ENCODE data around the gene UQCRH. TPM values are rescaled to one million over a fixed set of nuclear protein-coding genes. Genes with fewer than 3 reads are reported as not detected.

The UQCRH gene
- 600 TPM for polyA plus RNA-seq (2013, experiment 1 of 2)
- polyA plus RNA-seq (2013, experiment 2 of 2) = 598 TPM

DNA sequence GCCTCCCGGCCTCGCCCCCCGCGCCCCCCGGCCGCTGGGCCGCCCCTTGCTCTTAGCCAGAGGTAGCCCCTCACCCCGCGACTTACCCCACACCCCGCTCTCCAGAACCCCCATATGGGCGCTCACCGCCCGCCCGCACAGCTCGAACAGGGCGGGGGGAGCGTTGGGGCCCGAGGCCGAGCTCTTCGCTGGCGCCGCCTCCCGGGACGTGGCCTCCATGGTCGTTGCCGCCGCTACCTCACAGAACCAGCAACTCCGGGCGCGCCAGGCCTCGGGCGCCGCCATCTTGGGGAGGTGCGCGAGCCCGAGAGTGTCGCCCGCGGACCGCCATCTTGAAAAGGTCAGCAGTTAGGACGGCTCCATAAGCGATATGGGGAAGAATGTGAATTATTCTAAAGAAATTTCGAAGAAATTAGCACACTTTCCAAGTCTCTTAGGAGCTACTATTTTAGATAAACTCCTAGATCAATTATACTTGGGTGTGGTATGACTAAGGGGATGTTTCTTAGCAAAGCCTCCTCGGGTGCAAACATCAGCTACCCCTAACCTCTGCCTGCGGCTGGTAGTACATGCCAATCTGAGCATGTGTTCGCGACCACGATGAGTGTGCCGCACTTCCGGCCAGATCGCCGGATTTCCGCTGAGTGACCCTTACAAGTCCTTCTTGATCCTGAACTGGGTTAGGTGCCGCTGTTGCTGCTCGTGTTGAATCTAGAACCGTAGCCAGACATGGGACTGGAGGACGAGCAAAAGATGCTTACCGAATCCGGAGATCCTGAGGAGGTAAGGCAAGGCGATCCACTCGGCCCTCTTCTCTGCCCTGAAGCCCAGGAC is at the start of gene UQCRH, which contains the start of gene LRRC41:
Gene UQCRH, plus strand, starts transcription at position 661 of the 834 bp plus-strand sequence. Its CDS starts 69 bp downstream, at position 730.
Gene LRRC41, minus strand, starts transcription at position 579 of the 834 bp plus-strand sequence. Its CDS starts 294 bp downstream, at position 285.
- peak within 1 kb of the TSS; percentile 44 for H2AK5ac ChIP-seq (ENCODE audit: low read depth, low read length)
- H2BK120ac ChIP-seq (ENCODE audit: low read depth, low read length) = peak within 1 kb of the TSS; percentile 72
- peak within 1 kb of the TSS; percentile 98 for H3K4me2 ChIP-seq (ENCODE audit: insufficient read depth, low read length, poor library complexity, severe bottlenecking)
- H3K18ac ChIP-seq (ENCODE audit: low read length) = peak within 1 kb of the TSS; percentile 98
- no peaks in the 10 kb centered on the region for H3K27me3 ChIP-seq (ENCODE audit: control insufficient read depth in 3 of 3, insufficient read depth in 3 of 3, low read depth in 1 of 3, low read length in 3 of 3)
- WGBS, 2 donors (ENCODE audit: extremely low coverage in 2 of 2, insufficient read length in 2 of 2, insufficient replicate concordance in 1 of 2) = no CpG with 5 or more reads among the region's 61 CpGs
- H4K91ac ChIP-seq (ENCODE audit: low read depth, low read length, poor library complexity) = peak within 1 kb of the TSS; percentile 3
- H2BK12ac ChIP-seq (ENCODE audit: low read length) = peak within 1 kb of the TSS; percentile 16
- peaks cover 0 to 29% of the 10 kb centered on the region in 2 donors for H3K36me3 ChIP-seq (replicated peaks in 1 of 2; ENCODE audit: control insufficient read depth in 2 of 2, insufficient read depth in 2 of 2, low read length in 2 of 2)
- peaks cover 6% of the 10 kb centered on the region for H3K79me1 ChIP-seq (ENCODE audit: low read depth, low read length)
- H3K27ac ChIP-seq (replicated peaks; ENCODE audit: low read length) = peak within 1 kb of the TSS; percentile 86
- peak within 1 kb of the TSS; percentile 98 for H3K23ac ChIP-seq (ENCODE audit: low read depth, low read length, poor library complexity)
- H3K4ac ChIP-seq (ENCODE audit: low read length) = peak within 1 kb of the TSS; percentile 69
- H3K14ac ChIP-seq (ENCODE audit: low read length) = peak within 1 kb of the TSS; percentile 73
- peak within 1 kb of the TSS; percentile 98 for H2BK5ac ChIP-seq (ENCODE audit: low read length)
- no peaks in the 10 kb centered on the region for H3K9me3 ChIP-seq (replicated peaks in 1 of 2; ENCODE audit: control insufficient read depth in 2 of 2, insufficient read depth in 1 of 2, low read depth in 1 of 2, low read length in 2 of 2)
- H3K9ac ChIP-seq (ENCODE audit: low read depth, low read length, poor library complexity) = peak within 1 kb of the TSS; percentile 98
- peaks cover 10 to 12% of the 10 kb centered on the region in 2 donors for H3K4me1 ChIP-seq (ENCODE audit: control insufficient read depth in 2 of 2, insufficient read depth in 1 of 2, low read depth in 1 of 2, low read length in 2 of 2)
- H4K8ac ChIP-seq (ENCODE audit: low read depth, low read length) = no peak within 1 kb of the TSS
- peak within 1 kb of the TSS; percentile 83 for H2BK15ac ChIP-seq (ENCODE audit: low read length)
- peak; percentile 97 for DNase-seq (ENCODE audit: low spot score)
- H3K4me3 ChIP-seq (ENCODE audit: low read length in 2 of 2) = peak within 1 kb of the TSS; percentile 87 to 93
- peak within 1 kb of the TSS; percentile 86 for H2AFZ ChIP-seq (ENCODE audit: low read length)

GRCh38 chr1:46254668-46255067 is 48.8 kb upstream of the UQCRH start:
- H3K4me2 ChIP-seq (ENCODE audit: insufficient read depth, low read length, poor library complexity, severe bottlenecking) = no peak overlapping the region
- no CpG with 5 or more reads among the region's 5 CpGs for WGBS, 2 donors (ENCODE audit: extremely low coverage in 2 of 2, insufficient read length in 2 of 2, insufficient replicate concordance in 1 of 2)
- H2BK12ac ChIP-seq (ENCODE audit: low read length) = no peak overlapping the region
- no peak overlapping the region for H4K91ac ChIP-seq (ENCODE audit: low read depth, low read length, poor library complexity)
- H3K18ac ChIP-seq (ENCODE audit: low read length) = no peak overlapping the region
- no peak overlapping the region for H3K27ac ChIP-seq (replicated peaks; ENCODE audit: low read length)
- peaks cover 37 to 95% of the 10 kb centered on the region in 2 donors for H3K36me3 ChIP-seq (replicated peaks in 1 of 2; ENCODE audit: control insufficient read depth in 2 of 2, insufficient read depth in 2 of 2, low read length in 2 of 2)
- H3K79me1 ChIP-seq (ENCODE audit: low read depth, low read length) = no peaks in the 10 kb centered on the region
- H4K8ac ChIP-seq (ENCODE audit: low read depth, low read length) = no peak overlapping the region
- no peak overlapping the region for H2AK5ac ChIP-seq (ENCODE audit: low read depth, low read length)
- H3K4me1 ChIP-seq (ENCODE audit: control insufficient read depth in 2 of 2, insufficient read depth in 1 of 2, low read depth in 1 of 2, low read length in 2 of 2) = peaks cover 0 to 2% of the 10 kb centered on the region in 2 donors
- no peak overlapping the region for H3K4ac ChIP-seq (ENCODE audit: low read length)
- no peak for DNase-seq (ENCODE audit: low spot score)
- H2BK5ac ChIP-seq (ENCODE audit: low read length) = no peak overlapping the region
- no peaks in the 10 kb centered on the region for H3K27me3 ChIP-seq (ENCODE audit: control insufficient read depth in 3 of 3, insufficient read depth in 3 of 3, low read depth in 1 of 3, low read length in 3 of 3)
- no peak overlapping the region for H3K23ac ChIP-seq (ENCODE audit: low read depth, low read length, poor library complexity)
- no peak overlapping the region for H3K14ac ChIP-seq (ENCODE audit: low read length)
- no peak overlapping the region for H3K9ac ChIP-seq (ENCODE audit: low read depth, low read length, poor library complexity)
- no peak overlapping the region for H2AFZ ChIP-seq (ENCODE audit: low read length)
- H3K9me3 ChIP-seq (replicated peaks in 1 of 2; ENCODE audit: control insufficient read depth in 2 of 2, insufficient read depth in 1 of 2, low read depth in 1 of 2, low read length in 2 of 2) = no peaks in the 10 kb centered on the region
- no peak overlapping the region for H2BK15ac ChIP-seq (ENCODE audit: low read length)
- H3K4me3 ChIP-seq (ENCODE audit: low read length in 2 of 2) = no peak overlapping the region
- H2BK120ac ChIP-seq (ENCODE audit: low read depth, low read length) = no peak overlapping the region

- no peak overlapping the region for H3K18ac ChIP-seq (ENCODE audit: low read length)
- H3K9ac ChIP-seq (ENCODE audit: low read depth, low read length, poor library complexity) = no peak overlapping the region
- H2BK120ac ChIP-seq (ENCODE audit: low read depth, low read length) = no peak overlapping the region
- no peak overlapping the region for H4K91ac ChIP-seq (ENCODE audit: low read depth, low read length, poor library complexity)
- H2BK15ac ChIP-seq (ENCODE audit: low read length) = no peak overlapping the region
- H3K4ac ChIP-seq (ENCODE audit: low read length) = no peak overlapping the region
- no peak overlapping the region for H3K4me3 ChIP-seq (ENCODE audit: low read length in 2 of 2)
- peaks cover 45 to 96% of the 10 kb centered on the region in 2 donors for H3K36me3 ChIP-seq (replicated peaks in 1 of 2; ENCODE audit: control insufficient read depth in 2 of 2, insufficient read depth in 2 of 2, low read length in 2 of 2)
- no peak overlapping the region for H2AK5ac ChIP-seq (ENCODE audit: low read depth, low read length)
- H2AFZ ChIP-seq (ENCODE audit: low read length) = no peak overlapping the region
- H3K23ac ChIP-seq (ENCODE audit: low read depth, low read length, poor library complexity) = no peak overlapping the region
- H3K4me2 ChIP-seq (ENCODE audit: insufficient read depth, low read length, poor library complexity, severe bottlenecking) = no peak overlapping the region
- no peaks in the 10 kb centered on the region for H3K4me1 ChIP-seq (ENCODE audit: control insufficient read depth in 2 of 2, insufficient read depth in 1 of 2, low read depth in 1 of 2, low read length in 2 of 2)
- DNase-seq (ENCODE audit: low spot score) = no peak
- no CpG with 5 or more reads among the region's 2 CpGs for WGBS, 2 donors (ENCODE audit: extremely low coverage in 2 of 2, insufficient read length in 2 of 2, insufficient replicate concordance in 1 of 2)
- no peaks in the 10 kb centered on the region for H3K79me1 ChIP-seq (ENCODE audit: low read depth, low read length)
- H3K14ac ChIP-seq (ENCODE audit: low read length) = no peak overlapping the region
- H2BK5ac ChIP-seq (ENCODE audit: low read length) = no peak overlapping the region
- no peak overlapping the region for H2BK12ac ChIP-seq (ENCODE audit: low read length)
- H3K9me3 ChIP-seq (replicated peaks in 1 of 2; ENCODE audit: control insufficient read depth in 2 of 2, insufficient read depth in 1 of 2, low read depth in 1 of 2, low read length in 2 of 2) = no peaks in the 10 kb centered on the region
- H3K27ac ChIP-seq (replicated peaks; ENCODE audit: low read length) = no peak overlapping the region
- no peak overlapping the region for H4K8ac ChIP-seq (ENCODE audit: low read depth, low read length)
- H3K27me3 ChIP-seq (ENCODE audit: control insufficient read depth in 3 of 3, insufficient read depth in 3 of 3, low read depth in 1 of 3, low read length in 3 of 3) = no peaks in the 10 kb centered on the region
Observed at GRCh38 chr1:46256523-46256922, 47.0 kb upstream of the UQCRH start.

GRCh38 chr1:46262508-46262907 is 41.0 kb upstream of the UQCRH start:
- no peak overlapping the region for H3K4me2 ChIP-seq (ENCODE audit: insufficient read depth, low read length, poor library complexity, severe bottlenecking)
- H3K18ac ChIP-seq (ENCODE audit: low read length) = no peak overlapping the region
- H3K36me3 ChIP-seq (replicated peaks in 1 of 2; ENCODE audit: control insufficient read depth in 2 of 2, insufficient read depth in 2 of 2, low read length in 2 of 2) = peaks cover 61 to 98% of the 10 kb centered on the region in 2 donors
- no peak overlapping the region for H2BK12ac ChIP-seq (ENCODE audit: low read length)
- H2AFZ ChIP-seq (ENCODE audit: low read length) = no peak overlapping the region
- no peak overlapping the region for H3K23ac ChIP-seq (ENCODE audit: low read depth, low read length, poor library complexity)
- no peak overlapping the region for H3K4ac ChIP-seq (ENCODE audit: low read length)
- H3K27ac ChIP-seq (replicated peaks; ENCODE audit: low read length) = no peak overlapping the region
- no peak overlapping the region for H3K4me3 ChIP-seq (ENCODE audit: low read length in 2 of 2)
- H4K91ac ChIP-seq (ENCODE audit: low read depth, low read length, poor library complexity) = no peak overlapping the region
- DNase-seq (ENCODE audit: low spot score) = no peak
- H3K79me1 ChIP-seq (ENCODE audit: low read depth, low read length) = peaks cover 2% of the 10 kb centered on the region
- H2AK5ac ChIP-seq (ENCODE audit: low read depth, low read length) = no peak overlapping the region
- no peaks in the 10 kb centered on the region for H3K27me3 ChIP-seq (ENCODE audit: control insufficient read depth in 3 of 3, insufficient read depth in 3 of 3, low read depth in 1 of 3, low read length in 3 of 3)
- no peaks in the 10 kb centered on the region for H3K9me3 ChIP-seq (replicated peaks in 1 of 2; ENCODE audit: control insufficient read depth in 2 of 2, insufficient read depth in 1 of 2, low read depth in 1 of 2, low read length in 2 of 2)
- no peak overlapping the region for H2BK15ac ChIP-seq (ENCODE audit: low read length)
- no CpG with 5 or more reads among the region's 1 CpG for WGBS, 2 donors (ENCODE audit: extremely low coverage in 2 of 2, insufficient read length in 2 of 2, insufficient replicate concordance in 1 of 2)
- H2BK120ac ChIP-seq (ENCODE audit: low read depth, low read length) = no peak overlapping the region
- no peak overlapping the region for H3K9ac ChIP-seq (ENCODE audit: low read depth, low read length, poor library complexity)
- no peaks in the 10 kb centered on the region for H3K4me1 ChIP-seq (ENCODE audit: control insufficient read depth in 2 of 2, insufficient read depth in 1 of 2, low read depth in 1 of 2, low read length in 2 of 2)
- no peak overlapping the region for H3K14ac ChIP-seq (ENCODE audit: low read length)
- no peak overlapping the region for H2BK5ac ChIP-seq (ENCODE audit: low read length)
- no peak overlapping the region for H4K8ac ChIP-seq (ENCODE audit: low read depth, low read length)
